Activated T-cell treated with anti-CD3 and anti-CD28 coated beads for 4 hours (primary cell): ENCODE measurements around the gene TMEFF2.

Experiments
- DNase-seq: peaks from one replicate; pipeline ENCODE4 v3.0.0-alpha.2; 2020

TMEFF2 gene, protein sequence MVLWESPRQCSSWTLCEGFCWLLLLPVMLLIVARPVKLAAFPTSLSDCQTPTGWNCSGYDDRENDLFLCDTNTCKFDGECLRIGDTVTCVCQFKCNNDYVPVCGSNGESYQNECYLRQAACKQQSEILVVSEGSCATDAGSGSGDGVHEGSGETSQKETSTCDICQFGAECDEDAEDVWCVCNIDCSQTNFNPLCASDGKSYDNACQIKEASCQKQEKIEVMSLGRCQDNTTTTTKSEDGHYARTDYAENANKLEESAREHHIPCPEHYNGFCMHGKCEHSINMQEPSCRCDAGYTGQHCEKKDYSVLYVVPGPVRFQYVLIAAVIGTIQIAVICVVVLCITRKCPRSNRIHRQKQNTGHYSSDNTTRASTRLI

DNA sequence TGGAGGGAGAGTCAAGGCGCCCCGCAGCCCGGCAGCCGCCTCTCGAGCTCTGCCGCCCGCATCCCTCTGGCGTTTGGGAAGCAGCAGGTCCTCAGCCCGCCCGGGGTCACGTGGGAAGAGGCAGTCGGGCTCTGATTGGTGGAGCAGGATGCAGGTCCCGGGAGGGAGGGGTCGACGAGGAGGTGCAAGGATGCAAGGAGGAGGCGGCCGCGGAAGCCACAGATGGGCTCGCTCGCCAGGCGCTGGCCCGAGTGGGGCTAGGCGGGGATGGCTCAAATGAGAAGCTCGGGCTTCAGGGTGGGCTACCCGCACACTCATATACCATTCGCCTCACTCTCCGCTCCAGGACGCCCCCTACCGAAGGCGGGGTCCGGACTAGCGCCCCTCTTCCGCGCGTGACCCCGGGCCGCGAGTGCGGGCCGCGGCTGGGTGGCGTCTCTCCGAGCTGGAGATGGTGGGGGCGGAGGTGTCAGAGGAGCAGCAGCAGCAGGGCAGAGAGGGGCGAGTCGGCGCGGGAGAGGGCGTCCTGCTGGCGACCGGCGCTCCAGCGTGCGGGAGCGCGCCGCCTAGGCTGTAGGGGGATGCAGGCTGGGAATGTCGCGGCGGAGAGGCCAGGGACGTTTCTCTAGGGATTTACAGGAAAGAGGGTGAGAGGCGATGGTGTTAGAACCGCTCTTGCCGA lies at the start of gene TMEFF2:
Gene TMEFF2 (minus strand): TSS at position 68 of the 682 bp plus-strand sequence. CDS start 409 bp downstream, outside the sequence.
- peak; percentile 3 for DNase-seq

DNA sequence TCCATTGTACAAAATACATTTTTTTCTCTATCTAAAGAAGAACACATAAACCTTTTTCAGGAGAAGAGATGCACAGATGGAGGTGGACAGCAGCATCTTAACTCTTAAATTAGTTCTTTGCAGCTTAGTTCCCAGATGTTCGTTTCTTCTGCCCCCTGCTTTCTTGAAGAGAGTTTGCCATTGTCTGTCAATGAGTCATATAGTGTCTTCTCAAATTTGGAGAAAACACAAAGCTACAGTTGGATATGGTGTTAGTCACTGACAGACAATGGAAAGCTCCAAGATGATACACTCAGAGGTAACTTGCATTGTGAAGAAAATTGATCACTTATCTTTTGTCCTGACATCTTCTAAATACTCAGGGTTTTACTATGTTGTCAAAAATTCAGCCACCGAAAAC lies 48.8 kb upstream of the TMEFF2 start:
- DNase-seq: no peak

DNA sequence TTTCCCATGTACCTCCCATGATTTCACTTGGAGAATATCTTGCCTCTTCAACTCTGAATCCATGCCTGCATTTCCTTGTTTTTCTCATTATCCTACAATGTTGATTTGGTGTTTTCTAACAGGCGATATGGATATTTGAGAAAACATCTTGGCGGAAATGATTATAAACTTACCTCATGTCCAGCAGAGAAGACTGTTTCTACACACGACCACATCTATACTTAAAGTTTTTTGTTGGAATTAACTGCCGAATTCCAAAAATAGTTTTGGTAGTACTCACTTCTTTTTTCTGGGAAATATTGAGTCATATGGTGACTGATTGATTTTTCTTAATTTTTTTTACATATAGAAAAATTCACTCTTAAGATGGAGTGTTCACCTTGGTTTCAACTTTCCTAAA lies 41.4 kb upstream of the TMEFF2 start:
- no peak for DNase-seq

DNA sequence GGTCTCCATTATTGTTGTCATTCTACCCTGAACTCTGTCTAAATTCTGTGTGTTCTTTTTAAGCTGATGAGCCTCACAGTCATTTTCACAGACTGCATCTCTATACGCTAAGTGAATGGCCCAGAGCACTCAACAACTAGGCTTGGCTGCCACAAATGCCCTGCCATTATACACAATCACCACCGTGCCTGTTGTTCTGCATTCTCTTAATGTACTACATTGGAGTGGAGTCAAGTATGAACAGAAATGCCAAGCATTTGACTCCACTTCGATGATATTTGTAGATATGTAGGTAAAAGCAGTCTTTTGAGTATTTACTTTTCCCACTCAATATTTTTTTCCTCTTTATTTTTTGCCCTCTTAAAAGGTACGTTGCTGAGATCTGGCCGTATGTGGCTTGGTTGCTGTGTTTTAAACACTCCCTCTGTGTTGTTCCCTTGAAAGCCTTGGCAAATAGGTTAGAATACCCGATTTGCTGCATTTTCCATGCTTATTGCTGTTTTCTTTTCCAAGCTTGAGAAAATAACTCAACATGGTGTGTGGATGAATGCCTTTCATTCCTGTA lies 36.2 kb upstream of the TMEFF2 start:
- DNase-seq: no peak

DNA sequence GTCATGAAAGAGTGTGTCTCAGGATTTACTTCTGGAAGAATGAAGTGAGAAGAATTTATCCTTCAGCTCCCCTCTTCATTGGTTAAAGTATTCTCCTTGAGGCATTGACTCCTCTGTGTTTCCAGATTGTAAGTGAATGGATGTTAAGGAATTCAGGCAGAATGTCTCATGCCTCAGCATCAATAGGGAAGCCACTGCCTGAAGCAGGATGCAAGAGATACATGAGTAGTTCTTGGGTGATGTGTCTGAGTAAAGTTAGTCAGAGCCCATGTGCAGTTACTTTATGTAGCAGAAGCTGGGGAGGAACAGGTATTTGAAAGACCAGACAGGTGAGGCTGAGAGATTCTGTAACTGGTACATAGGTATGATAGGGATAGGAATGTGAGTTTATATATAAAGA lies 34.0 kb upstream of the TMEFF2 start:
- DNase-seq: no peak

DNA sequence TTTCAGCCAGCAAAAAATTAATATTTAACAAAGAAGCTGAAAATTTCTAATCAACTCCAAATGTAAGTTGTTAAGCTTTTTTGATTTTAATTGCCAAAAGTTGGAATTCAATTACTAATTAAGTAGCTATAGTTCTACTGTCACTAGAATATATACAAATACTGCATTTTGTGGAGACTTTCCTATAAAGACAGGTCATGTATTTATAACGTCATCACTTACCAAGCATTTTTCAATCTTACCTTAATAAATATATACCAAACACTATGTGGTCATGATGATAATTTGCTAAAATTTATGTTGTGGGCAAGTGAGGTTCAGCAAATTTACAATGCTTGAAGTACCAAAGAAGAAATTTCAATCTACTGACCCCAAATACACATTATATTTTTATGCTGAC lies 24.2 kb upstream of the TMEFF2 start:
- no peak for DNase-seq

DNA sequence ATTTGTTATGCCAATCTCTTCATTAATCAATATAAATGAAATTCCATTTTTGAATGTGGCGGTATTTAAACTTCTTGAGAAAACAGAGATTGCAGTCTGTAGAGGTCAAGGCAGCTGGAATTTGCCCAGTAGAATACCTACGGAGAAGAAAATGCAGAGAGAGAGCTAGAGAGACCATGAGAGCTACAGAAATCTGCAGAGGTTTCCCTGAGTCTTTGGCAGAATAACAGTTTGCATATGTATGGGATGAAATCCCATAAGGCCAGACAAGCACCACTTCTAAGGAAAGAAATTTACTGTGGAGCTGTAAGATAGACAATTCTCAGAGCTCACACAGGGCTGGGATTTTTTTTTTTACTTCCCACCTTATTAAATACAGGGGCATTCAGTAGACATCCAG lies 23.6 kb upstream of the TMEFF2 start:
- DNase-seq: no peak

DNA sequence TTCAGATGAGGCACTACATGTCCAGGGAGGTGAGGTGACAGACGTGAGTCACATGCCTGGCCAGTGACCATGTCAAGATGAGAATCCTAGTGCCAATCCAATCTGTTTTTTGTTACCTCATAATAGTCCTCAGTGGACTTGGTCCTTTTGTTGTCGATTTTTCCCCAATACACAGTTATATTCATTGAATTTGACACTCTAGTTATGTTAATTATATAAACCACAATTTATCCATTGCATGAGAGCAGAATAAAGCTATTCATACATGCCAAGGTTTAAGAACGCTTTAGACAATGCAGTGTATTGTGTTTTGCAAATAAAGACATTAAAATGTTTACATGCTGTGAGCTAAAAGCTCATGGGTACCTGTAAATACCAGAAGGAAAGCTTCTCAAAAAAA lies 21.6 kb upstream of the TMEFF2 start:
- DNase-seq: no peak

DNA sequence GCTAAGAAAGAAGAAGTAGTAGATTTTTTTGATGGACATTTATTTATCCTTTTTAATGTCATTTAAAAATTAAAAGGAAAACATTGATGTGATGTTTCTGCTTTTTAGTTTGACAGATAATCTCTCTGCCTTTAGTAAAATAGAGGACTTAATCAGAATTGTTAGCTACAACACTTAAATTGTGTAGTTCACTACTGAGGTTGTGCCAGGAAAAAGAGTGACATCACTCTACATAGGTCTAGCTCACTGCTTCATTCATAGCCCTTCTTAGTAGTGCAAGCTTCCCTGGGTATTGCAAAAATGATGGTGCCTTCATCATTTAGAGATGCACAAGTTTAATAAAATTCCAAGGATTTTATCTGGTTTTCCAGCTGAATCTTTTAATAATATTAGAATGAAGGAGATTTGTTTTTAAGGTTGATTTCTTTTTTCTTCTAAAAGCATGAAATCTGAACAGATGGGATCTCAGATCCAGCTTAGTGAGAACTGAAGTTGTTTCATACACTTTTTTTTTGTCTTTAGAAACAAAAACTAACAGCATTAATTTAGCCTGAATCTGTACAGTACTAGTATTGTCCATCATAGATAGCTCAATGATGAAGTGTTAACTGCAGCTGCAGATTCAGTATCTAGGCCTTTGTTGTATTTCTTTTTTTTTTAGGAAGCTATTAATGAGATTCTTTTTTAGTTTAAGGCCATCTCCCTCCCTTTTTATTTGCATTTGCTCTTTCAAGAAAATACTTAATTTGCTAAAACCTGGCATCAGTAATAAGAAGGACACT lies 20.6 kb upstream of the TMEFF2 start:
- DNase-seq: no peak

DNA sequence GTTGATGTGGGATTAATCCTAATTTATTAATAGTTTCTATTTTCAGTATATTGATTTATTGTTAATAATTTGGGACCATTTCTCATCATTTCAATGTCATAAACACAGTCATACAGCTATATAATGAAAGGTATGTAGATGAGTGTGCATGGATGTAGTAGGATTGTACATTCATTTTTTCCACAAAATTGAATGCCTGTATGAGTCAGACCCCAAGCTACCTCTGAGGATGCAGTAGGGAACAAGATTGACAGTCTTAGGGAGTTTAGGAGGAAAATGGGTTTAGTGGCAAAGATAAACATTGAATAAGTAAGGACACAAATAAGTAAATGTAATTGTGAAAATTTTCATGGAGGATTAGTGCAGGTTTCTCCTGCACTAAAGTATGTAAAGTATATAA lies 14.1 kb upstream of the TMEFF2 start:
- DNase-seq: no peak

DNA sequence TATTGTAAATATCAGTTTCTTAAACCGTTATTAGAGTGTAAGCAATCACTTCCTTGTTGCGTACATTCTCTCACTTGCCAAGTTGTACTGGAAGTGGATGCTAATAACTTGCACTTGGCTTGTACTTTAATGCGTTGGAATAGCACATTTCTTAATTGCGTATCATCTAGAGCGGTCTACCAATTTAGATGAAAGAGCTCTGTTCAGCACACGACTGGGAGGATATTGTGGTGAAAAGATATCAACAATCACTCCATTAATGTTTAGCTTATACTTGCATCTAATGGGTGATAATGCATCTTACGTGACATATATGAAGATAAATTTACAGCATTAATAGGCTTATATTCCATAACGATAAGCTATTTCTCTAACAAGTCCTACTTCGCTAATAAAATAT lies 11.7 kb upstream of the TMEFF2 start:
- DNase-seq: no peak

DNA sequence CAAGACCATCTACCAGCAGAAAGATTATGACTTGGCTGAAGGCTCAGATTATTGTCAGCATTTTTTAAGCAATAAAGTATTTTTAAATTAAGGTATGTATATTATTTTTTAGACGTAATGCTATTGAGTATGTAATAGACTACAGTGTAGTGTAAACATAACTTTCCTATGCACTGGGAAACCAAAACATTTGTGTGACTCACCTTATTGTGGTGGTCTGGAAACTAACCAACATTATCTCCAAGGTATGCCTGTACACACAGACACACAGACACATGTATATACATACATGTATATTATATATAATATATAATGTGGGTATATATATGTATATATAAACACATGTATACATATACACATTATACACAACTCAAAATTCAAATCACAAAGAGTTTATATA lies 9.1 kb upstream of the TMEFF2 start:
- DNase-seq: no peak

DNA sequence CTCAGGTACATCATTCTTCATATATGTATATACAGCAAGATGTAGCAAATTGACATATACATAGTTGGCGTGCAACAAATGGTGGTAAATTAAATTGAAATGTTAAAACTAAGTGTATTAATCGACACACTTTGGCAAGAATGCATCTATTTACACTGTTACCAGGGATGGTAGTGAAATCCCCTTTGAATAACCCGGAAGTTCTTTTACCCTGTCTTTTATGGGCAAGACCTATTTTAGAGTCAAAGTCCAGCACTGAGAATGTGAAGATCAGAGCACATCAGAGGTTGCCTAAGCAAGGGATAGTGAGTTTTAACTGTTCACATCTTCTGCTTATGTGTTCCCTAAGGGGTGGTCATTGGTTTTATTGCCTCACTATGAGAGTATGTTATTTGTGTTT lies 7.6 kb upstream of the TMEFF2 start:
- no peak for DNase-seq

DNA sequence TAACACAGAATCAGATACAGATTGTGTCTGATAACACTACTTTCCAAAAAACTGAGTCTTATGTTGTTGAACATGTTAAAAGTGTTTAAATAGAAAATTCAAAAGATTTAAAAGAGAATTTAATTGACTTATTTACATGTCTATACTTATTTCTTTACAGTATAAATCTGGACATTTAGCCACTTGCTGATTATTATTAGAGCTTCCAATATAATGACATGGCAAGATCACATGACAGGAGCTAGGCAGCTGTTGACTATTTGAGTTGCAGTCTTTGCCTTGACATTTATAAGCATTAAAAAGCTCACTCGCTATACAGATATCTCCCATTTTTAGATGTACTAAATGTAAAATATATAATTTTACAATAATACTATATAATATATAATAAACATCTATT lies 6.4 kb upstream of the TMEFF2 start:
- DNase-seq: no peak

DNA sequence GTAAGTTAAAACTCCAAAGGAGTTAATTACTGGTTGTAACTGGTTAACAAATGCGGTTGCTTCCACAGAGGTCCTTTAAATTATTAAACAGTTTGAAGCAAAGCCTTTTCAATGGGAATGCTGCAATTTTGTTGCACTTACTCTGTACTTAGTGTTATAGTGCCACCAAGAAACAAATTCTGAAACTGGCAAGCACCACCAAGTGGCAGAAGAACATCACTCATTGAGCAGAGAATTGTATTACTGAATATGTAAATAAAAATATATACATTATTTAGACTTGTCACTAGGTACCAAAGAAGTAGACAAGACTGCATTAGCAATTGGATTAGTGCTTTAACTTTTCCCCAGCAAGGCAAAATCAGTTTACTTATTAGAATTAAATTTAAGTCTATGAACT lies 2.6 kb upstream of the TMEFF2 start:
- no peak for DNase-seq

DNA sequence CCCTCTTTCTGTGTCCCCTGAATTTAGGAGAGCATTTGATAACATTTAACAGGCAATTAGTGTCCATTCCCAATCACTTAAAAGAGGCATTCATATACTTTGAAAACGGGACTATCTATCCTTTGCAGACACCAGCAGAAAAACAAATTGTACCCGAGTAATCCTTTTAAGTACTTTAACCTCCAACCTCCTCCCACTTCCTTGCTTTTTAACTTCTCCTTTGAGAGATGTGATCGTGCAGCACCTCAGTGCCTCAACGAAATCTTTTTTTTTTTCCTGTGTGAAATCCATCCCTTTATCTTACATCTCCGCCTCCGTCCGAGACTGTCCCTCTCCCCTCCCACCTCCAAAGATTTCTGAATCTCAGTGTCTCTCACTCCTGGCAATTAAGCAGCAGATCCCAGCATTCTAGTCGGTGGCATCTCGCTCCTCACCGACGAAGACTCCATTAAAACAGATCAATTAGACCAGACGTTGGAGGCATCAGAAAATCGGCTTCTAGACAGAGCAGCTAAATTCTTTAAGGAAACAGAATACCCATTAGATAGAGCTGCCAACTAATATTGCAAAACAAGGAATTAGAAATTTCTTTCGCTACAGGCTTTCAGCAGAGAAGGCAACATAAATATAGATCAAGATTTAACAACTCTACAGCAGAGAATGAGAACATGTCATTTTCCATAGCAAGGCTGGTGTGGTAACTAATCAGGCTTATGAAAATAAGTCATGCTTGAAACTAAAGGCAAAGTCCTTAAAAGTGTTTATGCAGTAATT lies 1.9 kb upstream of the TMEFF2 start:
- DNase-seq: no peak

DNA sequence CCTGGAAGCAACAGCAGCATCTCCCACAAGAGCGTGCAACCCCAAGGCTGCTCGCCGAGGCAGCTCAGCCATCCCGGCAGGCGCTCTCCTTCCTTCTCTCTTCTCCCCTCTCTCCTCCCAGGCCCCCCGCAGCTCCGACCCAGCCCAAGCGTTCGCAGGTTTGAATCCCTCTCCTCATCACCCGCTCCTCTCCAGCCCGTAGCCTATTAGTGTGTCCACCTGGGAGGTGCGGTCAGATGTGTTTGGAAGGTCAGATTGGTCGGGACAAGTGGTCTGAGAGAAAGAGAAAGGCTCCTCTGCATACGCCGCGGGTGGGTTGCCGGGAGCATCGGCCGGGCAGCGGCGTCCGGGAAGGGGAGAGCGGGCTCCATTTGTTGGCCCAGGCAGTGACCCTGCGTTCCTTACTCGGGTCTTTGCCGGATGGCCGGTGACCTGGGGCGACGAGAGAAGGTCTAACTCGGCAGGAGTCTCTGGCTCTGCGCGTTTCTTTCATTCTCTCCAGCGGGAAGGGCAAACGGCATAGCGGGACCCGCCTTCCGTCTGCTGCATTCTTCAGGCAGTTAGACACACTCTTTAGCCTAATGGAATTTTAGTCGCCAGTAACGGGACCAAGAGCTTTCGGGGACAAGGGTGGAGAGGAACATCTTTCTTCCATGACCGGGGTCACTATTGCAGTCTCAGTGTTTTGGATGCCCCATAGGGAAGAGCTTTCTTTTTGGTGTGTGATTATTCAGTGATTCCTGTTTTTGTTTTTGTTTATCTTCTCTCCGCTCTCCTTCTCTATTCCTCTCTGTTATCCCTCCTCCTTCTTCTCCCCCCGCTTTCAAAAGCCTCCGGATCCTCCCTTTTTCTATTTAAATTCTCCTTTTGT lies 1.1 kb upstream of the TMEFF2 start:
- DNase-seq: no peak

DNA sequence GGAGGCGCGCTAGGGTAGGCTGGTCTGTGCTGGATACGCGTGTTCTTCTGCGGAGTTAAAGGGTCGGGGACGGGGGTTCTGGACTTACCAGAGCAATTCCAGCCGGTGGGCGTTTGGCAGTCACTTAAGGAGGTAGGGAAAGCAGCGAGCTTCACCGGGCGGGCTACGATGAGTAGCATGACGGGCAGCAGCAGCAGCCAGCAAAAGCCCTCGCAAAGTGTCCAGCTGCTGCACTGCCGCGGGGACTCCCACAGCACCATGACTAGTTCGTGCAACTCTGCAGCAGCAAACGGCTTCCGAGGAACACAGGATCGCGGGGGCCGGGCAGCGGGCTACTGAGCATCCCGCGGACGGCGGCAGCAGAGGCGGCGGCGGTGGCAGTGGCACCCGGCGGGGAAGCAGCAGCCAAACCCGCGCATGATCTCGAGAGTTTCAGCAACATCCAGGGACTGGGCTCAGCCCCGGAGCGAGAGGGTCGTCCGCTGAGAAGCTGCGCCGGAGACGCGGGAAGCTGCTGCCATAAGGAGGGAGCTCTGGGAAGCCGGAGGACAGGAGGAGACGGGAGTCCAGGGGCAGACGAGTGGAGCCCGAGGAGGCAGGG lies 368 bp downstream of the TMEFF2 start:
- DNase-seq: no peak

DNA sequence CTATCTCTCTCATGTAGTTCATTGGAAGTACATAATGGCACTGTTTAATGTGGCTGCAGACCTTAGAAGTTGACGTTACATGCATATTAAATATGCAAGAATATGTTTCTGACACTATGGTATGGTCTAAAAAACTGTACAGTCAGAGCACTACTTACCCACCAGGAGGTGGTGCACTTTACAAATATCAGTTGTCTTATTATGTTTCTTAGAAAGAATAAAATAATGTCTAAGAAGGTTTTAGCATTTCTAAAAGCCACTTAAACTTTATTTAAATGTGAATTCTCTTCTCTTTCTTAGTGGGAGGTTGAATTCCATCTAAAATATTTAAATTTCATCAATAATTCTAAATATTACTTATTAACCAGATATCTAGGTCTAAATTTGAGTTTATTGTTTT lies 4.3 kb downstream of the TMEFF2 start:
- DNase-seq: no peak

DNA sequence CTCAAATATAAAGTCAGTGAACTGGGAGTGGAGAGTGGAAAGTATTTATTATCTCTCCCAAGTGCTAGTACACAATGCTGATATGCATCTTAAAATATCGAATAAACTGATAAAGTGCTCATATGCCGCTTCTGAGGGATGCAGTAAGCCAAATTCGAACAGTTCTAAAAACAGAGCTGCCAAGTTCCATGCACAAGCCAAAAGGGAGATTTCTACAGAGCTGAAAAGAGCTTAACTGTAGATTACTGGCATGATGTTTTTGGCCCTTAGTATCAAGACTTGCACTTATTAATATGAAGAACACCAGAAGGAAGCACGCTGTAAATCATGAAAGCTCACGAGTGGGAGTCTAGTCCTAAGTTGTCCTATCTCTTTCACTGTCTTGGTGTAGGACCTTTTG lies 7.9 kb downstream of the TMEFF2 start:
- DNase-seq: no peak

DNA sequence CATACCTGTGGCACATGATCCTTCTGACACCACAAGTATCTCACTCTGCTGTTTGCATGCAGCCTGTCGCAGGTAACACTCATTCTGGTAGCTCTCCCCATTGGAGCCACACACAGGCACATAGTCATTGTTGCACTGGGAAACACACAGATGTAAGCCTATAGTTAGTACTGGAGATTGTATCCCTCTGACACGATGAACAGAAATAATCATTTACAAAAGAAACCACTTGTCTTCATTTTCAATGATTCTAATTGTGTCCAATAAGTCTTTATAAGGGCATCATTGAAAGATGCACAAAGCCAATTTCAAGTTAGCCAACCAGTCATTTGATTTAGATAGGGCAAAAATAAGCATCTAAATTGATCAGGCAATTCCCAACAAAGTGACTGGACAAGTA lies 10.4 kb downstream of the TMEFF2 start:
- DNase-seq: no peak
